K562 (cell line): Measurements from ENCODE around the gene CBX8. TPM values are rescaled to one million over a fixed set of nuclear protein-coding genes. Genes with fewer than 3 reads are reported as not detected.
A peak's percentile ranks its signal among the peaks of the same experiment; 100 is the strongest.

ENCODE experiments used
- ELF4 ChIP-seq: fragments of 450-650 bp; formaldehyde crosslinking; IDR thresholded peaks from 2 replicates; pipeline ENCODE4 v1.4.0; 2022; ENCODE audit warnings: missing genetic modification characterization
- ETS2 ChIP-seq: IDR thresholded peaks from 2 replicates; pipeline ENCODE4 v1.6.1; 2016; ENCODE audit warnings: borderline replicate concordance, missing genetic modification characterization, mild to moderate bottlenecking, moderate library complexity, missing compliant biosample characterization; ENCODE audit not compliant: poor library complexity, severe bottlenecking
- GTF2E2 ChIP-seq: fragments of 200-800 bp; sonication (Bioruptor generic); IDR thresholded peaks from 2 replicates; pipeline ENCODE4 v1.6.1; 2016; ENCODE audit warnings: missing genetic modification characterization, missing compliant biosample characterization
- HDAC3 ChIP-seq: fragments of 450-650 bp; IDR thresholded peaks from 2 replicates; pipeline ENCODE4 v1.6.1; 2018; ENCODE audit warnings: borderline replicate concordance, mild to moderate bottlenecking, moderate library complexity; ENCODE audit not compliant: partially characterized antibody
- HNRNPH1 ChIP-seq: fragments of 200-400 bp; formaldehyde crosslinking; optimal IDR thresholded peaks from 2 replicates; pipeline ENCODE3; 2017; ENCODE audit warnings: low read depth, mild to moderate bottlenecking, low read length, moderate library complexity
- HOXB6 ChIP-seq: fragments of 250-450 bp; sonication (Bioruptor Pico); IDR thresholded peaks from 2 replicates; pipeline ENCODE4 v1.5.1; 2022; ENCODE audit warnings: mild to moderate bottlenecking, borderline replicate concordance
- MYC ChIP-seq, 2 experiments: fragments of 250-450 bp in 1 of 2; sonication (Bioruptor Pico) in 1 of 2; IDR thresholded peaks; 2 replicates each; pipeline versions ENCODE4 v1.5.1 to v1.6.1; 2012 to 2021; ENCODE audit warnings: low read depth in 2 of 2, borderline replicate concordance in 1 of 2, improper control_type of control experiment in 1 of 2, low read length in 1 of 2, mild to moderate bottlenecking in 1 of 2, moderate library complexity in 1 of 2
- NFE2L1 ChIP-seq: fragments of 450-650 bp; IDR thresholded peaks from 2 replicates; pipeline ENCODE4 v1.6.1; 2016; ENCODE audit warnings: missing genetic modification characterization, low read depth, mild to moderate bottlenecking, missing compliant biosample characterization, moderate library complexity, borderline replicate concordance
- POLR2B ChIP-seq: fragments of 450-650 bp; IDR thresholded peaks from 2 replicates; pipeline ENCODE4 v1.6.1; 2018; ENCODE audit warnings: low read depth; ENCODE audit not compliant: partially characterized antibody
- POU5F1 ChIP-seq: fragments of 150-350 bp; IDR thresholded peaks from 2 replicates; pipeline ENCODE4 v1.6.1; 2014; ENCODE audit warnings: borderline replicate concordance, low read length, low read depth, mild to moderate bottlenecking; ENCODE audit not compliant: partially characterized antibody
- RBM14 ChIP-seq: fragments of 200-400 bp; formaldehyde crosslinking; IDR thresholded peaks from 2 replicates; pipeline ENCODE4 v1.6.1; 2018; ENCODE audit warnings: low read depth, mild to moderate bottlenecking, low read length, moderate library complexity, borderline replicate concordance; ENCODE audit not compliant: insufficient read depth
- RERE ChIP-seq: sonication (generic); formaldehyde crosslinking; IDR thresholded peaks from 2 replicates; pipeline ENCODE4 v1.8.0; 2023; ENCODE audit warnings: missing genetic modification reagents, mild to moderate bottlenecking, borderline replicate concordance
- THRAP3 ChIP-seq: fragments of 450-650 bp; IDR thresholded peaks from 2 replicates; pipeline ENCODE4 v1.6.1; 2016; ENCODE audit warnings: mild to moderate bottlenecking, inconsistent platforms, borderline replicate concordance
- U2AF2 ChIP-seq: fragments of 200-400 bp; formaldehyde crosslinking; optimal IDR thresholded peaks from 2 replicates; pipeline ENCODE3; 2017; ENCODE audit warnings: low read depth, mild to moderate bottlenecking, low read length
- ZBTB17 ChIP-seq: fragments of 450-650 bp; formaldehyde crosslinking; IDR thresholded peaks from 2 replicates; pipeline ENCODE4 v1.4.0; 2020; ENCODE audit warnings: mild to moderate bottlenecking
- ZNF384 ChIP-seq: IDR thresholded peaks from 2 replicates; pipeline ENCODE4 v1.6.1; 2012; ENCODE audit warnings: low read depth, low read length, improper control_type of control experiment
- polyA plus RNA-seq, 8 experiments: library from polyadenylated mRNA; depleted of rRNA in 4 of 8; stranded (reverse) in 5 of 8; unstranded in 3 of 8; fragments of >200 nt; fragmentation: Nextera tagmentation in 2 of 8; fragmentation: Illumina TruSeq in 1 of 8; extraction: Ambion mirVana in 2 of 8; extraction: Trizol in 1 of 8; gene quantifications; 2 replicates each; pipeline versions ENCODE4 v1.2.1 to v1.2.3, GENCODE V29; 2011 to 2014; ENCODE audit warnings: inconsistent platforms in 1 of 8, missing spikeins in 1 of 8
- total RNA-seq, 7 experiments: library from RNA; depleted of rRNA in 6 of 7; stranded (reverse); fragments of >200 nt in 6 of 7; fragmentation: Illumina TruSeq in 2 of 7; extraction: Trizol in 2 of 7; gene quantifications; 2 replicates each; pipeline versions ENCODE4 v1.2.1 to v1.2.3, GENCODE V29; 2011 to 2021; ENCODE audit warnings: low replicate concordance in 1 of 7
- TF ChIP-seq, protein P1 (sequence below): fragments of 450-650 bp; conservative IDR thresholded peaks from 2 replicates; pipeline ENCODE4 v1.6.1; 2016; ENCODE audit warnings: missing genetic modification characterization, low read depth, mild to moderate bottlenecking, missing compliant biosample characterization, moderate library complexity
- TF ChIP-seq, protein P2 (sequence below): fragments of 250-450 bp; sonication (Bioruptor Pico); IDR thresholded peaks from 2 replicates; pipeline ENCODE4 v1.4.0; 2020; ENCODE audit warnings: mild to moderate bottlenecking, moderate library complexity, borderline replicate concordance

CBX8 gene
- total and polyA plus RNA-seq, 9 of the 15 experiments (the other 6 are each of a cell fraction or from before 2014, with no cell fraction given), result 0.08 to 11.9 (median 2.6) TPM

- TF ChIP-seq RERE (CRISPR knock-in tag) (no peak), U2AF2 (no peak), ELF4 (CRISPR knock-in tag) (peak; percentile 63; the same call in 1 of the 2 replicates), POU5F1 (no peak), ETS2 (tag) (no peak), RBM14 (no peak), HDAC3 (peak; percentile 69), MYC (IDR thresholded peaks at IDR 0.05; ENCODE audit: low read depth, low read length) (peak; percentile 81; the same call in 1 of the 2 replicates), MYC (CRISPR knock-in tag; IDR thresholded peaks at IDR 0.05; ENCODE audit: borderline replicate concordance, low read depth) (0 out of 2 replicates have a peak, but pooled peaks have one; percentile 36), GTF2E2 (tag) (no peak), ZNF384 (no peak), HNRNPH1 (no peak), POLR2B (peak; percentile 60), ZBTB17 (CRISPR knock-in tag) (peak; percentile 96), HOXB6 (CRISPR knock-in tag) (no peak), THRAP3 (no peak), NFE2L1 (tag) (no peak)
- TF ChIP-seq, protein P1, sequence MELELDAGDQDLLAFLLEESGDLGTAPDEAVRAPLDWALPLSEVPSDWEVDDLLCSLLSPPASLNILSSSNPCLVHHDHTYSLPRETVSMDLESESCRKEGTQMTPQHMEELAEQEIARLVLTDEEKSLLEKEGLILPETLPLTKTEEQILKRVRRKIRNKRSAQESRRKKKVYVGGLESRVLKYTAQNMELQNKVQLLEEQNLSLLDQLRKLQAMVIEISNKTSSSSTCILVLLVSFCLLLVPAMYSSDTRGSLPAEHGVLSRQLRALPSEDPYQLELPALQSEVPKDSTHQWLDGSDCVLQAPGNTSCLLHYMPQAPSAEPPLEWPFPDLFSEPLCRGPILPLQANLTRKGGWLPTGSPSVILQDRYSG (tag), result no peak
- TF ChIP-seq, protein P2, sequence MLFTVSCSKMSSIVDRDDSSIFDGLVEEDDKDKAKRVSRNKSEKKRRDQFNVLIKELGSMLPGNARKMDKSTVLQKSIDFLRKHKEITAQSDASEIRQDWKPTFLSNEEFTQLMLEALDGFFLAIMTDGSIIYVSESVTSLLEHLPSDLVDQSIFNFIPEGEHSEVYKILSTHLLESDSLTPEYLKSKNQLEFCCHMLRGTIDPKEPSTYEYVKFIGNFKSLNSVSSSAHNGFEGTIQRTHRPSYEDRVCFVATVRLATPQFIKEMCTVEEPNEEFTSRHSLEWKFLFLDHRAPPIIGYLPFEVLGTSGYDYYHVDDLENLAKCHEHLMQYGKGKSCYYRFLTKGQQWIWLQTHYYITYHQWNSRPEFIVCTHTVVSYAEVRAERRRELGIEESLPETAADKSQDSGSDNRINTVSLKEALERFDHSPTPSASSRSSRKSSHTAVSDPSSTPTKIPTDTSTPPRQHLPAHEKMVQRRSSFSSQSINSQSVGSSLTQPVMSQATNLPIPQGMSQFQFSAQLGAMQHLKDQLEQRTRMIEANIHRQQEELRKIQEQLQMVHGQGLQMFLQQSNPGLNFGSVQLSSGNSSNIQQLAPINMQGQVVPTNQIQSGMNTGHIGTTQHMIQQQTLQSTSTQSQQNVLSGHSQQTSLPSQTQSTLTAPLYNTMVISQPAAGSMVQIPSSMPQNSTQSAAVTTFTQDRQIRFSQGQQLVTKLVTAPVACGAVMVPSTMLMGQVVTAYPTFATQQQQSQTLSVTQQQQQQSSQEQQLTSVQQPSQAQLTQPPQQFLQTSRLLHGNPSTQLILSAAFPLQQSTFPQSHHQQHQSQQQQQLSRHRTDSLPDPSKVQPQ, result no peak
Observed at GRCh38 chr17:79826204-79826680, 29.4 kb upstream of the CBX8 start (continued).
